GM23338 (cell line): ENCODE results near the gene PPP2R5A. TPM values are rescaled to one million over a fixed set of nuclear protein-coding genes. Genes with fewer than 3 reads are reported as not detected.

ENCODE experiments used
- ATAC-seq: fragments of 200-7000 bp; cut with Tn5 transposase; 3 replicates; pipeline ENCODE4 v1.9.1; 2020
- DNase-seq: peaks from one replicate; pipeline ENCODE4 v3.0.0-alpha.2; 2015; ENCODE audit warnings: low spot score
- H2AFZ ChIP-seq: fragments of 200-600 bp; sonication (generic); 2 replicates; pipeline ENCODE4 v1.8.0; 2016; ENCODE audit warnings: antibody characterized with exemption, mild to moderate bottlenecking, moderate library complexity
- H3F3A ChIP-seq: fragments of 200-600 bp; sonication (generic); replicated peaks from 2 replicates; pipeline ENCODE4 v1.8.0; 2017; ENCODE audit warnings: antibody characterized with exemption, mixed run types, low read depth
- H3K27ac ChIP-seq: fragments of 200-600 bp; sonication (generic); 2 replicates; pipeline ENCODE4 v1.6.1; 2016; ENCODE audit warnings: low read depth
- H3K27me3 ChIP-seq: fragments of 200-600 bp; sonication (generic); 2 replicates; pipeline ENCODE4 v1.8.0; 2016; ENCODE audit warnings: mild to moderate bottlenecking, mixed run types, moderate library complexity; ENCODE audit not compliant: insufficient read depth
- H3K36me3 ChIP-seq: fragments of 200-600 bp; sonication (generic); 2 replicates; pipeline ENCODE4 v1.8.0; 2016; ENCODE audit warnings: mild to moderate bottlenecking; ENCODE audit not compliant: insufficient read depth
- H3K4me1 ChIP-seq: fragments of 200-600 bp; sonication (generic); 2 replicates; pipeline ENCODE4 v1.8.0; 2016; ENCODE audit warnings: mild to moderate bottlenecking, moderate library complexity; ENCODE audit not compliant: insufficient read depth
- H3K4me2 ChIP-seq: fragments of 200-600 bp; sonication (generic); 2 replicates; pipeline ENCODE4 v1.7.1; 2017; ENCODE audit warnings: mixed run types
- H3K4me3 ChIP-seq: fragments of 200-600 bp; sonication (generic); 2 replicates; pipeline ENCODE4 v1.6.1; 2016; ENCODE audit warnings: mixed run types
- H3K79me2 ChIP-seq: fragments of 200-600 bp; sonication (generic); replicated peaks from 2 replicates; pipeline ENCODE4 v1.8.0; 2017; ENCODE audit warnings: mild to moderate bottlenecking; ENCODE audit not compliant: insufficient read depth
- H3K9me2 ChIP-seq: fragments of 200-600 bp; sonication (generic); 2 replicates; pipeline ENCODE4 v1.8.0; 2017; ENCODE audit not compliant: insufficient read depth
- H4K20me1 ChIP-seq: fragments of 200-600 bp; sonication (generic); replicated peaks from 2 replicates; pipeline ENCODE4 v1.8.0; 2017; ENCODE audit warnings: mild to moderate bottlenecking; ENCODE audit not compliant: insufficient read depth
- H3K27ac Mint-ChIP-seq: 2 replicates; pipeline ENCODE4 v1.8.0; 2020; ENCODE audit warnings: inconsistent platforms, mild to moderate bottlenecking, moderate library complexity, mixed read lengths
- H3K27me3 Mint-ChIP-seq: 3 replicates; pipeline ENCODE4 v1.8.0; 2022; ENCODE audit warnings: low read depth, mild to moderate bottlenecking, moderate library complexity, mixed read lengths, inconsistent platforms; ENCODE audit not compliant: insufficient read depth, poor library complexity
- H3K36me3 Mint-ChIP-seq: 3 replicates; pipeline ENCODE4 v1.8.0; 2021; ENCODE audit warnings: low read depth, mild to moderate bottlenecking, inconsistent platforms, moderate library complexity, mixed read lengths
- H3K4me1 Mint-ChIP-seq: 3 replicates; pipeline ENCODE4 v1.8.0; 2020; ENCODE audit warnings: mild to moderate bottlenecking, inconsistent platforms, mixed read lengths
- H3K4me3 Mint-ChIP-seq: 3 replicates; pipeline ENCODE4 v1.8.0; 2021; ENCODE audit warnings: moderate library complexity, mild to moderate bottlenecking, inconsistent platforms, mixed read lengths
- H3K9me3 Mint-ChIP-seq: 3 replicates; pipeline ENCODE4 v1.8.0; 2020; ENCODE audit warnings: moderate library complexity, mild to moderate bottlenecking, inconsistent platforms, mixed read lengths
- CREB1 ChIP-seq: fragments of 250-450 bp; sonication (Bioruptor Pico); IDR thresholded peaks from 2 replicates; pipeline ENCODE4 v1.5.0; 2020; ENCODE audit warnings: low read depth, mild to moderate bottlenecking, moderate library complexity
- EZH2 ChIP-seq: fragments of 200-600 bp; sonication (generic); IDR thresholded peaks from one replicate; pipeline ENCODE4 v1.8.0; 2017; ENCODE audit warnings: antibody characterized with exemption, mild to moderate bottlenecking, low read depth; ENCODE audit not compliant: unreplicated experiment
- EZH2phosphoT487 ChIP-seq: fragments of 200-600 bp; sonication (generic); IDR thresholded peaks from one replicate; pipeline ENCODE4 v1.8.1; 2018; ENCODE audit warnings: antibody characterized with exemption; ENCODE audit not compliant: unreplicated experiment
- JUNB ChIP-seq: IDR thresholded peaks from one replicate; pipeline ENCODE4 v1.6.1; 2016; ENCODE audit warnings: antibody characterized with exemption; ENCODE audit not compliant: unreplicated experiment
- NANOG ChIP-seq: IDR thresholded peaks from 2 replicates; pipeline ENCODE4 v1.6.1; 2016; ENCODE audit warnings: antibody characterized with exemption, borderline replicate concordance
- REST ChIP-seq: IDR thresholded peaks from one replicate; pipeline ENCODE4 v1.6.1; 2018; ENCODE audit warnings: antibody characterized with exemption; ENCODE audit not compliant: unreplicated experiment
- STAT1 ChIP-seq: IDR thresholded peaks from one replicate; pipeline ENCODE4 v1.6.1; 2016; ENCODE audit warnings: antibody characterized with exemption; ENCODE audit not compliant: unreplicated experiment
- ZNF114 ChIP-seq: fragments of 250-450 bp; sonication (Bioruptor Pico); IDR thresholded peaks from 2 replicates; pipeline ENCODE4 v1.5.0; 2020; ENCODE audit warnings: mild to moderate bottlenecking, moderate library complexity
- ZNF331 ChIP-seq: fragments of 250-450 bp; sonication (Bioruptor Pico); IDR thresholded peaks from 2 replicates; pipeline ENCODE4 v1.5.0; 2020; ENCODE audit warnings: low read depth, mild to moderate bottlenecking, moderate library complexity
- polyA plus RNA-seq: library from polyadenylated mRNA; unstranded; fragments of >200 nt; fragmentation: Nextera tagmentation; extraction: Ambion mirVana; gene quantifications from 2 replicates; pipeline ENCODE4 v1.2.1, GENCODE V29; 2016
- total RNA-seq: library from RNA; depleted of rRNA; stranded (reverse); fragments of >200 nt; shearing (Covaris generic); gene quantifications from 2 replicates; pipeline ENCODE4 v1.2.3, GENCODE V29; 2014
- TF ChIP-seq, protein P1 (sequence below): fragments of 250-450 bp; sonication (Bioruptor Pico); IDR thresholded peaks from 2 replicates; pipeline ENCODE4 v1.5.0; 2020; ENCODE audit warnings: mild to moderate bottlenecking, moderate library complexity
- TF ChIP-seq, protein P2 (sequence below): IDR thresholded peaks from 2 replicates; pipeline ENCODE4 v1.6.1; 2016; ENCODE audit warnings: antibody characterized with exemption

PPP2R5A gene
- total and polyA plus RNA-seq, 2 experiments from 2014 or later, result 16.2 to 43.5 TPM

- Mint-ChIP-seq H3K36me3 (peaks cover 18% of the 10 kb centered on the region; the same call in 2 of the 3 replicates), H3K27ac (no peak overlapping the region)
- H3K36me3 ChIP-seq, result no peaks in the 10 kb centered on the region
These were observed 26.8 kb downstream of the PPP2R5A start for GRCh38 chr1:212311836-212312497.

More at GRCh38 chr1:212311836-212312497, 26.8 kb downstream of the PPP2R5A start:
- DNase-seq, result no peak
- H3K4me1 ChIP-seq, result peaks cover 30% of the 10 kb centered on the region
- Mint-ChIP-seq H3K4me3 (no peak overlapping the region), H3K4me1 (peaks cover 33% of the 10 kb centered on the region), H3K9me3 (no peaks in the 10 kb centered on the region; the same call in 2 of the 3 replicates), H3K27me3 (peaks cover 2% of the 10 kb centered on the region)
- no peak for TF ChIP-seq EZH2phosphoT487
- no peak for TF ChIP-seq EZH2
- TF ChIP-seq ZNF114, result no peak
- no peak for TF ChIP-seq NANOG
- TF ChIP-seq JUNB, result no peak
- TF ChIP-seq, protein P1, sequence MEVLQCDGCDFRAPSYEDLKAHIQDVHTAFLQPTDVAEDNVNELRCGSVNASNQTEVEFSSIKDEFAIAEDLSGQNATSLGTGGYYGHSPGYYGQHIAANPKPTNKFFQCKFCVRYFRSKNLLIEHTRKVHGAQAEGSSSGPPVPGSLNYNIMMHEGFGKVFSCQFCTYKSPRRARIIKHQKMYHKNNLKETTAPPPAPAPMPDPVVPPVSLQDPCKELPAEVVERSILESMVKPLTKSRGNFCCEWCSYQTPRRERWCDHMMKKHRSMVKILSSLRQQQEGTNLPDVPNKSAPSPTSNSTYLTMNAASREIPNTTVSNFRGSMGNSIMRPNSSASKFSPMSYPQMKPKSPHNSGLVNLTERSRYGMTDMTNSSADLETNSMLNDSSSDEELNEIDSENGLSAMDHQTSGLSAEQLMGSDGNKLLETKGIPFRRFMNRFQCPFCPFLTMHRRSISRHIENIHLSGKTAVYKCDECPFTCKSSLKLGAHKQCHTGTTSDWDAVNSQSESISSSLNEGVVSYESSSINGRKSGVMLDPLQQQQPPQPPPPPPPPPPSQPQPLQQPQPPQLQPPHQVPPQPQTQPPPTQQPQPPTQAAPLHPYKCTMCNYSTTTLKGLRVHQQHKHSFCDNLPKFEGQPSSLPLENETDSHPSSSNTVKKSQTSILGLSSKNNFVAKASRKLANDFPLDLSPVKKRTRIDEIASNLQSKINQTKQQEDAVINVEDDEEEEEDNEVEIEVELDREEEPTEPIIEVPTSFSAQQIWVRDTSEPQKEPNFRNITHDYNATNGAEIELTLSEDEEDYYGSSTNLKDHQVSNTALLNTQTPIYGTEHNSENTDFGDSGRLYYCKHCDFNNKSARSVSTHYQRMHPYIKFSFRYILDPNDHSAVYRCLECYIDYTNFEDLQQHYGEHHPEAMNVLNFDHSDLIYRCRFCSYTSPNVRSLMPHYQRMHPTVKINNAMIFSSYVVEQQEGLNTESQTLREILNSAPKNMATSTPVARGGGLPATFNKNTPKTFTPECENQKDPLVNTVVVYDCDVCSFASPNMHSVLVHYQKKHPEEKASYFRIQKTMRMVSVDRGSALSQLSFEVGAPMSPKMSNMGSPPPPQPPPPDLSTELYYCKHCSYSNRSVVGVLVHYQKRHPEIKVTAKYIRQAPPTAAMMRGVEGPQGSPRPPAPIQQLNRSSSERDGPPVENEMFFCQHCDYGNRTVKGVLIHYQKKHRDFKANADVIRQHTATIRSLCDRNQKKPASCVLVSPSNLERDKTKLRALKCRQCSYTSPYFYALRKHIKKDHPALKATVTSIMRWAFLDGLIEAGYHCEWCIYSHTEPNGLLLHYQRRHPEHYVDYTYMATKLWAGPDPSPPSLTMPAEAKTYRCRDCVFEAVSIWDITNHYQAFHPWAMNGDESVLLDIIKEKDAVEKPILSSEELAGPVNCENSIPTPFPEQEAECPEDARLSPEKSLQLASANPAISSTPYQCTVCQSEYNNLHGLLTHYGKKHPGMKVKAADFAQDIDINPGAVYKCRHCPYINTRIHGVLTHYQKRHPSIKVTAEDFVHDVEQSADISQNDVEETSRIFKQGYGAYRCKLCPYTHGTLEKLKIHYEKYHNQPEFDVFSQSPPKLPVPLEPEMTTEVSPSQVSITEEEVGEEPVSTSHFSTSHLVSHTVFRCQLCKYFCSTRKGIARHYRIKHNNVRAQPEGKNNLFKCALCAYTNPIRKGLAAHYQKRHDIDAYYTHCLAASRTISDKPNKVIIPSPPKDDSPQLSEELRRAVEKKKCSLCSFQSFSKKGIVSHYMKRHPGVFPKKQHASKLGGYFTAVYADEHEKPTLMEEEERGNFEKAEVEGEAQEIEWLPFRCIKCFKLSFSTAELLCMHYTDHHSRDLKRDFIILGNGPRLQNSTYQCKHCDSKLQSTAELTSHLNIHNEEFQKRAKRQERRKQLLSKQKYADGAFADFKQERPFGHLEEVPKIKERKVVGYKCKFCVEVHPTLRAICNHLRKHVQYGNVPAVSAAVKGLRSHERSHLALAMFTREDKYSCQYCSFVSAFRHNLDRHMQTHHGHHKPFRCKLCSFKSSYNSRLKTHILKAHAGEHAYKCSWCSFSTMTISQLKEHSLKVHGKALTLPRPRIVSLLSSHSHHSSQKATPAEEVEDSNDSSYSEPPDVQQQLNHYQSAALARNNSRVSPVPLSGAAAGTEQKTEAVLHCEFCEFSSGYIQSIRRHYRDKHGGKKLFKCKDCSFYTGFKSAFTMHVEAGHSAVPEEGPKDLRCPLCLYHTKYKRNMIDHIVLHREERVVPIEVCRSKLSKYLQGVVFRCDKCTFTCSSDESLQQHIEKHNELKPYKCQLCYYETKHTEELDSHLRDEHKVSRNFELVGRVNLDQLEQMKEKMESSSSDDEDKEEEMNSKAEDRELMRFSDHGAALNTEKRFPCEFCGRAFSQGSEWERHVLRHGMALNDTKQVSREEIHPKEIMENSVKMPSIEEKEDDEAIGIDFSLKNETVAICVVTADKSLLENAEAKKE (CRISPR knock-in tag), result no peak
- no peak for TF ChIP-seq CREB1 (CRISPR knock-in tag)
- TF ChIP-seq, protein P2, sequence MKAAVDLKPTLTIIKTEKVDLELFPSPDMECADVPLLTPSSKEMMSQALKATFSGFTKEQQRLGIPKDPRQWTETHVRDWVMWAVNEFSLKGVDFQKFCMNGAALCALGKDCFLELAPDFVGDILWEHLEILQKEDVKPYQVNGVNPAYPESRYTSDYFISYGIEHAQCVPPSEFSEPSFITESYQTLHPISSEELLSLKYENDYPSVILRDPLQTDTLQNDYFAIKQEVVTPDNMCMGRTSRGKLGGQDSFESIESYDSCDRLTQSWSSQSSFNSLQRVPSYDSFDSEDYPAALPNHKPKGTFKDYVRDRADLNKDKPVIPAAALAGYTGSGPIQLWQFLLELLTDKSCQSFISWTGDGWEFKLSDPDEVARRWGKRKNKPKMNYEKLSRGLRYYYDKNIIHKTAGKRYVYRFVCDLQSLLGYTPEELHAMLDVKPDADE, result no peak
- TF ChIP-seq REST, result no peak
- no peak for TF ChIP-seq STAT1
- no peak for TF ChIP-seq ZNF331 (CRISPR knock-in tag)
- H4K20me1 ChIP-seq, result no peaks in the 10 kb centered on the region
- H2AFZ ChIP-seq, result no peak overlapping the region
- ATAC-seq, result no peak
- H3K4me2 ChIP-seq, result no peak overlapping the region
- H3K4me3 ChIP-seq, result no peak overlapping the region
- no peak overlapping the region for H3K27ac ChIP-seq
- H3K9me2 ChIP-seq, result no peaks in the 10 kb centered on the region
- no peaks in the 10 kb centered on the region for H3K27me3 ChIP-seq
- peaks cover 85% of the 10 kb centered on the region for H3K79me2 ChIP-seq
- H3F3A ChIP-seq, result no peaks in the 10 kb centered on the region
